GM23338 (cell line): ENCODE data around the gene LAD1.
A peak's percentile ranks its signal among the peaks of the same experiment; 100 is the strongest.

Experiments
- CREB1 ChIP-seq: fragments of 250-450 bp; sonication (Bioruptor Pico); IDR thresholded peaks from 2 replicates; pipeline ENCODE4 v1.5.0; 2020; ENCODE audit warnings: low read depth, mild to moderate bottlenecking, moderate library complexity
- CTCF ChIP-seq, 2 experiments: fragments of 200-600 bp in 1 of 2; sonication (generic) in 1 of 2; conservative IDR thresholded peaks; 2 replicates each; pipeline versions ENCODE4 v1.5.1 to v1.6.1; 2016 to 2017; ENCODE audit warnings: antibody characterized with exemption in 2 of 2, low read depth in 2 of 2, mild to moderate bottlenecking in 2 of 2, moderate library complexity in 1 of 2
- ETS1 ChIP-seq: IDR thresholded peaks from 2 replicates; pipeline ENCODE4 v1.6.1; 2016; ENCODE audit warnings: antibody characterized with exemption
- EZH2 ChIP-seq: fragments of 200-600 bp; sonication (generic); IDR thresholded peaks from one replicate; pipeline ENCODE4 v1.8.0; 2017; ENCODE audit warnings: antibody characterized with exemption, mild to moderate bottlenecking, low read depth; ENCODE audit not compliant: unreplicated experiment
- EZH2phosphoT487 ChIP-seq: fragments of 200-600 bp; sonication (generic); IDR thresholded peaks from one replicate; pipeline ENCODE4 v1.8.1; 2018; ENCODE audit warnings: antibody characterized with exemption; ENCODE audit not compliant: unreplicated experiment
- JUNB ChIP-seq: IDR thresholded peaks from one replicate; pipeline ENCODE4 v1.6.1; 2016; ENCODE audit warnings: antibody characterized with exemption; ENCODE audit not compliant: unreplicated experiment
- NANOG ChIP-seq: IDR thresholded peaks from 2 replicates; pipeline ENCODE4 v1.6.1; 2016; ENCODE audit warnings: antibody characterized with exemption, borderline replicate concordance
- POLR2AphosphoS5 ChIP-seq: IDR thresholded peaks from 2 replicates; pipeline ENCODE4 v1.6.1; 2016; ENCODE audit warnings: antibody characterized with exemption, low read depth
- REST ChIP-seq: IDR thresholded peaks from one replicate; pipeline ENCODE4 v1.6.1; 2018; ENCODE audit warnings: antibody characterized with exemption; ENCODE audit not compliant: unreplicated experiment
- STAT1 ChIP-seq: IDR thresholded peaks from one replicate; pipeline ENCODE4 v1.6.1; 2016; ENCODE audit warnings: antibody characterized with exemption; ENCODE audit not compliant: unreplicated experiment
- ZNF114 ChIP-seq: fragments of 250-450 bp; sonication (Bioruptor Pico); IDR thresholded peaks from 2 replicates; pipeline ENCODE4 v1.5.0; 2020; ENCODE audit warnings: mild to moderate bottlenecking, moderate library complexity

- TF ChIP-seq CTCF (conservative IDR thresholded peaks at IDR 0.05; ENCODE audit: low read depth in 2 of 2) (peak; percentile 72 to 88), EZH2 (no peak), EZH2phosphoT487 (no peak), POLR2AphosphoS5 (no peak), JUNB (no peak), ETS1 (no peak), CREB1 (CRISPR knock-in tag) (no peak), REST (no peak), NANOG (no peak), STAT1 (no peak), ZNF114 (CRISPR knock-in tag) (no peak)
Observed at GRCh38 chr1:201348211-201348566, 50.9 kb downstream of the LAD1 start.
